ENCODE results near the gene RASA3.

The RASA3 gene

GRCh38 chr13:113937073-113937472 is 195.3 kb downstream of the RASA3 start:
- DNase-seq (ENCODE audit: extremely low read depth, low read depth) = no peak
- no peak for TF ChIP-seq CTCF (IDR thresholded peaks at IDR 0.05; ENCODE audit: low read depth, low read length)

- no peak for DNase-seq (ENCODE audit: extremely low read depth, low read depth)
- no peak for TF ChIP-seq CTCF (IDR thresholded peaks at IDR 0.05; ENCODE audit: low read depth, low read length)
These were observed 196.1 kb downstream of the RASA3 start for GRCh38 chr13:113936166-113936965.

DNA sequence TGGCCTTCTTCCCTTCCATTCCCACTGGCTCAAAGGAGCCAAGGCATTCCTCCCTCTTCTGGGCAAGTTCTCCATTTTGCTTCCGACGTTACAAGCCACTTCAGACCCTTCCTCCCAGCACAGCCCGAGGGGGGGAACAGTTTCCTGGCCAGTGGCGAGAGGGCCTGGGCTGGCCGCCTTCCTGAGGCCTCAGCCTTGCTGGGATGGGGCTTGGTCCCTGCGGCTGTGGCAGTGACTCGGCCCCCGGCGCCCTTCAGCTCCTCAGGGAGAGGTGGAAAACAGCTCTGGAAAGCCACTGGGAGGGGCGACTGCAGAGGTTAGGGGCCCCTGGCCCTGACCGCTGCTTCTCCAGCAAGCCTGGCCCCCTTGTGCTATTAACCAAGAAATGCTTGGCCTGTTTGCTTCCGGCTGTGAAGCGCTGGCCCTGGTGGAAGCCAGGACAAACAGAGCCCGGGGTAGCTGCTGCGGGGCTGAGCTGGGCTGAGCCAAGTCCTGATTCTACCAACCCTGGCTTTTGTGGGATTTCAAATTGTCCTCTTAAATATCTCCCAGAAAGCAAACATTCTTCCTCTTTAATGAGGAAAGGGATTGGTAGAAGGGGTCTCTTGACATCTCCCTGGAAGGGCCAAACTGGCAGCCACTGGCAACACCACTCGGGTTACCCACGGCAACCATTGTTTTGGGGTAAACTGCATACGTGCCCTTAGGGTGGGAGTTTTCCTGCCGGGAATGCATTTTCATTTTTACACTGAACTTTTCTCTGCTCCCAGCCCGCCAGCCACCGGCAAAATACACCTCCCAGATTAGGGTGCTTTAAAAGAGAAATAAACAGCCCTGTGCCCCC is 197.2 kb downstream of the RASA3 start:
- DNase-seq (ENCODE audit: extremely low read depth, low read depth) = no peak
- TF ChIP-seq CTCF (IDR thresholded peaks at IDR 0.05; ENCODE audit: low read depth, low read length) = no peak

DNA sequence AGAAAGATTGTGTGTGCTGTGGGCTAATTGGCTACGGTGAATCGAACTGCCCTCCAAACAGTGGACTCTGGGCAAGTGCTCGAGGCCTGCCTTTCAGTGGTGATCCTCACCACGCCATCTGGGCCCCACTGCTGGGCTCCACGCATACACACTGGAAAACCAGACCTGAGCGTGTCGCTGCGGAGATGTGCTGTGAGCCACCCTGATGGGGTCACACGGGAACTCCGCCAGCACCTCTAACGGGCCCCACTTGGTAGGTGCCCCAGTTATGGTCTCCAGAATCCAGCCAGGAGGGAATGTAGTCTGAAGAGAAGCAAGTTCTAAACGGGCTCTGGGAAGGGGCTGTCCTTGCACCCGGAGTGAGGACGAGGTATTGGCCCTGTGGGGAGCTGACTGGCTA is 197.8 kb downstream of the RASA3 start:
- no peak for DNase-seq (ENCODE audit: extremely low read depth, low read depth)
- TF ChIP-seq CTCF (IDR thresholded peaks at IDR 0.05; ENCODE audit: low read depth, low read length) = no peak

DNA sequence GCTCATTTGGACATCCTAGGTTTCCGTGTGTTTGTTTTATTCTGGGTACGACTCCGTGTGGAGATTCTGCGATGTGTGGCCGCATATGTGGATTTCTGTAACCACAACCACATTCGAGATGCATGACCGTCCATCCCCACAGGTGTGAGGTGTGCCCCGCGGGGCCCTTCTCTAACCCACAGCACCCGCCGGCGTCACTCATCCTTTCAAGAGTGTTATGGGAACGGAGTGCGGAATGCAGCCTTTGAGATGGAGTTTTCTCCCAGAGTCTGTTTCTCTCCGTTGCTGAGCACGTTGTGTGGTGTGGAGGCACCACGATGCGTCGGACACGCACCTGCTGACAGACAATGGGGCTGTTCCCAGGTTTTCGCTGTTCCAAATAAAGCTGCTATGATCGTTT is 198.5 kb downstream of the RASA3 start:
- no peak for DNase-seq (ENCODE audit: extremely low read depth, low read depth)
- no peak for TF ChIP-seq CTCF (IDR thresholded peaks at IDR 0.05; ENCODE audit: low read depth, low read length)

DNA sequence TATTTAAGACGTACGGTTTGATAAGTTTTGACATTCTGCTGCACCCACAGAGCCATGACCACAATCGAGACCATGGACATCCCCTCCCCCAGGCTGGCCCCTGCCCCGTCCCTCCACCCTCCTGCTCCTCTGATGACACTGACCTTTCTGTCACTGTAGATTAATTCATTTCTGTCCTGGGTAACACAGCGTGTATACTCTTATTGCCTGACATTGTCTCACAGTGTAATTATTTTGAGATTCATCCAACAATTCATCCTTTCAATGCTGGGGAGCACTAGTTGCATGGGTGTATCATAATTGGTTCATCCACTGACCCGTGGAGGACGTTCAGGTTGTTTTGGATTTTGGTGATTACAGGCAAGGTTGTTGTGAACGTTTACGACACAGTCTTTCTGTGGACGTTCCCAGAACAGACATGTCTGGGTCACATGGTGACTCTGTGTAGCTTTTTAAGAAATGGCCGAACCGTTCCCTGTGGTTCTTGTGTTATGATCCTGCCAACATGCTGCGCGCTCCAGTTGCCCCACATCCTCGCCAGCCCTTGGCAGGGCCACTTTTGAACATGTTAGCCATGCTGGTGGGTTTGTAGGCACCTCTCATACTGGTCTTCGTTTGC is 200.5 kb downstream of the RASA3 start:
- no peak for DNase-seq (ENCODE audit: extremely low read depth, low read depth)
- no peak for TF ChIP-seq CTCF (IDR thresholded peaks at IDR 0.05; ENCODE audit: low read depth, low read length)

All from AG09319 (cell line).